NCI-H446 (cell line): ENCODE data around the gene LPAR5.
A peak's percentile ranks its signal among the peaks of the same experiment; 100 is the strongest.

Experiments used
- DNase-seq, 2 experiments: peaks; one replicate each; lab custom pipeline; 2025; lab: John Stamatoyannopoulos, UW

Gene LPAR5

GRCh38 chr12:6638305-6638704 is 2.5 kb upstream of the LPAR5 start:
- no peak for DNase-seq

- no peak for DNase-seq
Measured at GRCh38 chr12:6635375-6635855, 344 bp downstream of the LPAR5 start.

- peak in 1 of 2 experiments; percentile 65 for DNase-seq
Measured at GRCh38 chr12:6632026-6632983, 3.5 kb downstream of the LPAR5 start.

- no peak for DNase-seq
Measured at GRCh38 chr12:6631549-6631961, 4.2 kb downstream of the LPAR5 start.

GRCh38 chr12:6630736-6631135 is 5.0 kb downstream of the LPAR5 start:
- peak in 1 of 2 experiments; percentile 87 for DNase-seq

GRCh38 chr12:6627616-6628015 is 8.1 kb downstream of the LPAR5 start:
- no peak for DNase-seq

- DNase-seq, result no peak
Measured at GRCh38 chr12:6626654-6627283, 9.0 kb downstream of the LPAR5 start.

- DNase-seq, result no peak
Measured at GRCh38 chr12:6620885-6621274, 14.9 kb downstream of the LPAR5 start.

- no peak for DNase-seq
Measured at GRCh38 chr12:6620137-6620884, 15.4 kb downstream of the LPAR5 start.

- no peak for DNase-seq
Measured at GRCh38 chr12:6618483-6619225, 17.1 kb downstream of the LPAR5 start.

GRCh38 chr12:6615802-6616201 is 20.0 kb downstream of the LPAR5 start:
- DNase-seq, result no peak

GRCh38 chr12:6614513-6615172 is 21.1 kb downstream of the LPAR5 start:
- no peak for DNase-seq

GRCh38 chr12:6613776-6614512 is 21.8 kb downstream of the LPAR5 start:
- DNase-seq, result peak; percentile 93 to 97

GRCh38 chr12:6613015-6613775 is 22.6 kb downstream of the LPAR5 start:
- DNase-seq, result peak in 1 of 2 experiments; percentile 75

- DNase-seq, result no peak
Measured at GRCh38 chr12:6612652-6613014, 23.1 kb downstream of the LPAR5 start.

GRCh38 chr12:6612247-6612646 is 23.5 kb downstream of the LPAR5 start:
- DNase-seq, result no peak

- DNase-seq, result no peak
Measured at GRCh38 chr12:6608592-6609281, 27.0 kb downstream of the LPAR5 start.

GRCh38 chr12:6607751-6608591 is 27.8 kb downstream of the LPAR5 start:
- DNase-seq, result peak; percentile 72 to 89
